ENCODE data around the gene MCM8.

GRCh38 chr20:5950271-5951031, at the start of gene MCM8, which contains the start of gene TRMT6:
- TF ChIP-seq, protein P1, sequence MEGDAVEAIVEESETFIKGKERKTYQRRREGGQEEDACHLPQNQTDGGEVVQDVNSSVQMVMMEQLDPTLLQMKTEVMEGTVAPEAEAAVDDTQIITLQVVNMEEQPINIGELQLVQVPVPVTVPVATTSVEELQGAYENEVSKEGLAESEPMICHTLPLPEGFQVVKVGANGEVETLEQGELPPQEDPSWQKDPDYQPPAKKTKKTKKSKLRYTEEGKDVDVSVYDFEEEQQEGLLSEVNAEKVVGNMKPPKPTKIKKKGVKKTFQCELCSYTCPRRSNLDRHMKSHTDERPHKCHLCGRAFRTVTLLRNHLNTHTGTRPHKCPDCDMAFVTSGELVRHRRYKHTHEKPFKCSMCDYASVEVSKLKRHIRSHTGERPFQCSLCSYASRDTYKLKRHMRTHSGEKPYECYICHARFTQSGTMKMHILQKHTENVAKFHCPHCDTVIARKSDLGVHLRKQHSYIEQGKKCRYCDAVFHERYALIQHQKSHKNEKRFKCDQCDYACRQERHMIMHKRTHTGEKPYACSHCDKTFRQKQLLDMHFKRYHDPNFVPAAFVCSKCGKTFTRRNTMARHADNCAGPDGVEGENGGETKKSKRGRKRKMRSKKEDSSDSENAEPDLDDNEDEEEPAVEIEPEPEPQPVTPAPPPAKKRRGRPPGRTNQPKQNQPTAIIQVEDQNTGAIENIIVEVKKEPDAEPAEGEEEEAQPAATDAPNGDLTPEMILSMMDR (IDR thresholded peaks at IDR 0.05; ENCODE audit: borderline replicate concordance, extremely low read depth, low read length, poor library complexity, severe bottlenecking): no peak
- TF ChIP-seq EZH2 (IDR thresholded peaks at IDR 0.05; ENCODE audit: borderline replicate concordance, low read depth, low read length, severe bottlenecking): no peak
